Fibroblast of mammary gland (primary cell): ENCODE measurements around the gene TRIOBP.

Experiments
- DNase-seq: peaks from one replicate; pipeline ENCODE4 v3.0.0-alpha.2; 2010; ENCODE audit warnings: low read depth
- H3K4me3 ChIP-seq: 2 replicates; pipeline ENCODE4 v1.5.1; 2011; ENCODE audit warnings: low read depth, mild to moderate bottlenecking, low read length, moderate library complexity; ENCODE audit not compliant: control insufficient read depth
- TF ChIP-seq, protein P1 (sequence below): conservative IDR thresholded peaks from 2 replicates; pipeline ENCODE4 v1.5.1; 2011; ENCODE audit warnings: low read depth, low read length, inconsistent platforms; ENCODE audit not compliant: control insufficient read depth, insufficient read depth

Gene TRIOBP

GRCh38 chr22:37661160-37661924, 35.5 kb upstream of the TRIOBP start:
- no peak overlapping the region for H3K4me3 ChIP-seq
- TF ChIP-seq, protein P1, sequence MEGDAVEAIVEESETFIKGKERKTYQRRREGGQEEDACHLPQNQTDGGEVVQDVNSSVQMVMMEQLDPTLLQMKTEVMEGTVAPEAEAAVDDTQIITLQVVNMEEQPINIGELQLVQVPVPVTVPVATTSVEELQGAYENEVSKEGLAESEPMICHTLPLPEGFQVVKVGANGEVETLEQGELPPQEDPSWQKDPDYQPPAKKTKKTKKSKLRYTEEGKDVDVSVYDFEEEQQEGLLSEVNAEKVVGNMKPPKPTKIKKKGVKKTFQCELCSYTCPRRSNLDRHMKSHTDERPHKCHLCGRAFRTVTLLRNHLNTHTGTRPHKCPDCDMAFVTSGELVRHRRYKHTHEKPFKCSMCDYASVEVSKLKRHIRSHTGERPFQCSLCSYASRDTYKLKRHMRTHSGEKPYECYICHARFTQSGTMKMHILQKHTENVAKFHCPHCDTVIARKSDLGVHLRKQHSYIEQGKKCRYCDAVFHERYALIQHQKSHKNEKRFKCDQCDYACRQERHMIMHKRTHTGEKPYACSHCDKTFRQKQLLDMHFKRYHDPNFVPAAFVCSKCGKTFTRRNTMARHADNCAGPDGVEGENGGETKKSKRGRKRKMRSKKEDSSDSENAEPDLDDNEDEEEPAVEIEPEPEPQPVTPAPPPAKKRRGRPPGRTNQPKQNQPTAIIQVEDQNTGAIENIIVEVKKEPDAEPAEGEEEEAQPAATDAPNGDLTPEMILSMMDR = peak; percentile 60
- peak; percentile 76 for DNase-seq

- H3K4me3 ChIP-seq = no peak overlapping the region
- DNase-seq = no peak
- TF ChIP-seq, protein P1 = no peak
Observed at GRCh38 chr22:37662039-37662438, 34.8 kb upstream of the TRIOBP start.

DNA sequence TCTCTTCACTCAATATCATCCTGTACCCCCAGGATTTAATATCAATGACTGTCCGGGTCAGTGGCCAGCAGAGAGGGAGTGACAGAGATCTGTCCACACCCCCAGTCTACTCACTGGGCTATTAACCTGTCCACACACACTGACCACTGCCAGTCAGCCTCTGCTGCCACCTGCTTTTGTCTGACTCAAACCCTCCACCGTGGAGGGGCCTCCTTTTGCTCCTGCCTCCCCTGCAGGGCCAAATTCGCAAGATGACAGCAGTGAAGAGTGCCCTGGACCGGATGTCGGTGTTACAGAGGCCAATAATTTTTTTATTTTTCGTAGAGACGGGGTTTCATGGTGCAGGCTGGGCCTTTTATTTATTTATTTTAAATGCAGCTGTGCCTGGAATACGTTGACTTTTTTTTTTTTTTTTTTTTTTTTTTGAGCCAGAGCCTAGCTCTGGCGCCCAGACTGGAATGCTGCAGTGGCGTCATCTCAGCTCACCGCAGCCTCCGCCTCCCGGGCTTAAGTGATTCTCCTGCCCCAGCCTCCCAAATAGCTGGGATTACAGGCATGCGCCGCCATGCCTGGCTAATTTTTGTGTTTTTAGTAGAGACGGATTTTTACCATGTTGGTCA, 33.2 kb upstream of the TRIOBP start:
- TF ChIP-seq, protein P1 = no peak
- no peak for DNase-seq
- no peak overlapping the region for H3K4me3 ChIP-seq

GRCh38 chr22:37664249-37665101, 32.4 kb upstream of the TRIOBP start:
- TF ChIP-seq, protein P1 = no peak
- DNase-seq = no peak
- no peak overlapping the region for H3K4me3 ChIP-seq

DNA sequence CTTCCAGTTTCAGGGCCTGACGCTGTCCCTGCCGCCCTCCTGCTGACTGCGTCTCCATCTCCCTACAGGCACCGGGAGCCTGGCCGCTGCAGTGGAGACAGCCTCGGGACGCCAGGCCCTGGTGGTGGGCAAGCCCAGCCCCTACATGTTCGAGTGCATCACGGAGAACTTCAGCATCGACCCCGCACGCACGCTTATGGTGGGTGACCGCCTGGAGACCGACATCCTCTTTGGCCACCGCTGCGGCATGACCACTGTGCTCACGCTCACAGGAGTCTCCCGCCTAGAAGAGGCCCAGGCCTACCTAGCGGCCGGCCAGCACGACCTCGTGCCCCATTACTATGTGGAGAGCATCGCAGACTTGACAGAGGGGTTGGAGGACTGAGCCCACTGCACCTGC, 31.4 kb upstream of the TRIOBP start:
- TF ChIP-seq, protein P1 = no peak
- DNase-seq = no peak
- no peak overlapping the region for H3K4me3 ChIP-seq

DNA sequence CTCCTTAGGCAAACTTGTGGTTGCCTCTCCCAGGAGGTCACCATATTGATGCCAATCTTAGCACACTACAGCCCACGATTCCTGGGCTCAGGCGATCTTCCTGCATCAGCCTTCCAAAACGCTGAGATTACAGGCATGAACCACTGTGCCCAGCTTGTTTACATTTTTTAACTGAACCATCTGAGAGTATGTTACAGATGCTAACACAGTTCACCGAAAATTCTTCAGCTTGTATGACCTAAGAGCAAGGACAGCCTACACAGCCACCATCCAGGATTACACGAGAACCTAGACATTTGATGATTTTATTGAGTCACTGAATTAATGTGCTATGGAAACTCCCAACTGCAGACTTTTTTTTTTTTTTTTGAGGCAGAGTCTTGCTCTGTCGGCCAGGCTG, 27.3 kb upstream of the TRIOBP start:
- TF ChIP-seq, protein P1 = no peak
- DNase-seq = peak; percentile 59
- no peak overlapping the region for H3K4me3 ChIP-seq
